T-helper 2 cell (primary cell): ENCODE measurements around the gene NR5A2.

Experiments used
- DNase-seq, 5 experiments: peaks; one replicate each; pipeline versions ENCODE4 v3.0.0 to v3.0.0-alpha.2; 2012 to 2022

NR5A2 gene

GRCh38 chr1:200128944-200129879, 101.7 kb downstream of the NR5A2 start:
- peak in 2 of 5 experiments; percentile 45 to 84 for DNase-seq

- no peak for DNase-seq
Observed at GRCh38 chr1:200130552-200130951, 103.0 kb downstream of the NR5A2 start.

GRCh38 chr1:200131551-200132125, 104.1 kb downstream of the NR5A2 start:
- peak in 1 of 5 experiments; percentile 80 for DNase-seq

GRCh38 chr1:200133123-200133522, 105.6 kb downstream of the NR5A2 start:
- DNase-seq = no peak

GRCh38 chr1:200134116-200134515, 106.6 kb downstream of the NR5A2 start:
- no peak for DNase-seq

GRCh38 chr1:200136384-200136783, 108.9 kb downstream of the NR5A2 start:
- DNase-seq = no peak

- peak in 1 of 5 experiments; percentile 62 for DNase-seq
Observed at GRCh38 chr1:200139661-200140250, 112.2 kb downstream of the NR5A2 start.

GRCh38 chr1:200143347-200143746, 115.8 kb downstream of the NR5A2 start:
- DNase-seq = no peak

GRCh38 chr1:200146100-200146499, 118.6 kb downstream of the NR5A2 start:
- DNase-seq = peak in 1 of 5 experiments; percentile 50

- DNase-seq = no peak
Observed at GRCh38 chr1:200147094-200147493, 119.6 kb downstream of the NR5A2 start.

GRCh38 chr1:200147742-200148141, 120.2 kb downstream of the NR5A2 start:
- no peak for DNase-seq

- no peak for DNase-seq
Observed at GRCh38 chr1:200150006-200150405, 122.5 kb downstream of the NR5A2 start.

- no peak for DNase-seq
Observed at GRCh38 chr1:200150721-200151120, 123.2 kb downstream of the NR5A2 start.

- DNase-seq = no peak
Observed at GRCh38 chr1:200152336-200152735, 124.8 kb downstream of the NR5A2 start.

- peak in 4 of 5 experiments; percentile 4 to 74 (median 26) for DNase-seq
Observed at GRCh38 chr1:200153277-200154055, 126.0 kb downstream of the NR5A2 start.

- peak in 2 of 5 experiments; percentile 56 to 98 for DNase-seq
Observed at GRCh38 chr1:200154069-200154767, 126.7 kb downstream of the NR5A2 start.

GRCh38 chr1:200157715-200158114, 130.2 kb downstream of the NR5A2 start:
- no peak for DNase-seq

GRCh38 chr1:200161801-200162200, 134.3 kb downstream of the NR5A2 start:
- DNase-seq = no peak

- no peak for DNase-seq
Observed at GRCh38 chr1:200162258-200162657, 134.7 kb downstream of the NR5A2 start.

GRCh38 chr1:200162877-200163276, 135.4 kb downstream of the NR5A2 start:
- DNase-seq = no peak

- DNase-seq = no peak
Observed at GRCh38 chr1:200163911-200164310, 136.4 kb downstream of the NR5A2 start.
